Measurements from ENCODE around the gene PEX16.

PEX16 gene

GRCh38 chr11:45876401-45876800 lies 41.3 kb downstream of the PEX16 start:
- no peak for DNase-seq (ENCODE audit: low read depth)

GRCh38 chr11:45872651-45873356 lies 44.9 kb downstream of the PEX16 start:
- DNase-seq (ENCODE audit: low read depth): no peak

- no peak for DNase-seq (ENCODE audit: low read depth)
Observed at GRCh38 chr11:45871638-45872037, 46.0 kb downstream of the PEX16 start.

- DNase-seq (ENCODE audit: low read depth): no peak
Observed at GRCh38 chr11:45870706-45871105, 47.0 kb downstream of the PEX16 start.

GRCh38 chr11:45869551-45869950 lies 48.1 kb downstream of the PEX16 start:
- DNase-seq (ENCODE audit: low read depth): no peak

GRCh38 chr11:45864041-45864440 lies 53.6 kb downstream of the PEX16 start:
- DNase-seq (ENCODE audit: low read depth): no peak

GRCh38 chr11:45860764-45861510 lies 56.7 kb downstream of the PEX16 start:
- no peak for DNase-seq (ENCODE audit: low read depth)

GRCh38 chr11:45860348-45860747 lies 57.3 kb downstream of the PEX16 start:
- DNase-seq (ENCODE audit: low read depth): no peak
